ACC112 (cell line): ENCODE measurements around the gene FAM117A.

Source experiments
- H2AFZ ChIP-seq: fragments of 200-600 bp; sonication (generic); one replicate; pipeline ENCODE4 v1.6.0; 2017; ENCODE audit warnings: antibody characterized with exemption, low read length; ENCODE audit not compliant: unreplicated experiment
- H3K27ac ChIP-seq: fragments of 200-600 bp; sonication (generic); 2 replicates; pipeline ENCODE4 v1.5.1; 2014; ENCODE audit warnings: low read depth, mild to moderate bottlenecking, antibody characterized with exemption, low read length, moderate library complexity
- H3K27me3 ChIP-seq: fragments of 200-600 bp; sonication (generic); 2 replicates; pipeline ENCODE4 v1.6.1; 2014; ENCODE audit warnings: mild to moderate bottlenecking, antibody characterized with exemption, low read length, moderate library complexity, mixed read lengths; ENCODE audit not compliant: insufficient read depth
- H3K36me3 ChIP-seq: fragments of 200-600 bp; sonication (generic); 2 replicates; pipeline ENCODE4 v1.6.1; 2016; ENCODE audit warnings: mild to moderate bottlenecking, antibody characterized with exemption, low read length, moderate library complexity, mixed read lengths; ENCODE audit not compliant: insufficient read depth
- H3K4me1 ChIP-seq: fragments of 200-600 bp; sonication (generic); one replicate; pipeline ENCODE4 v1.6.1; 2016; ENCODE audit warnings: low read length, mixed read lengths; ENCODE audit not compliant: insufficient read depth, unreplicated experiment, control insufficient read depth
- H3K4me3 ChIP-seq: fragments of 200-600 bp; sonication (generic); 2 replicates; pipeline ENCODE4 v1.5.1; 2014; ENCODE audit warnings: mild to moderate bottlenecking, low read depth, low read length
- H3K79me2 ChIP-seq: fragments of 200-600 bp; sonication (generic); one replicate; pipeline ENCODE4 v1.6.0; 2016; ENCODE audit warnings: low read length; ENCODE audit not compliant: control insufficient read depth, unreplicated experiment, insufficient read depth

Gene FAM117A

GRCh38 chr17:49690256-49690655, 73.7 kb downstream of the FAM117A start:
- H3K4me1 ChIP-seq, result peaks cover 8% of the 10 kb centered on the region
- no peaks in the 10 kb centered on the region for H3K79me2 ChIP-seq
- H2AFZ ChIP-seq, result no peak overlapping the region
- no peak overlapping the region for H3K27ac ChIP-seq
- H3K4me3 ChIP-seq, result no peak overlapping the region
- H3K36me3 ChIP-seq, result no peaks in the 10 kb centered on the region
- no peaks in the 10 kb centered on the region for H3K27me3 ChIP-seq

- no peak overlapping the region for H3K4me3 ChIP-seq
- no peak overlapping the region for H2AFZ ChIP-seq
- H3K27ac ChIP-seq, result no peak overlapping the region
- H3K4me1 ChIP-seq, result peaks cover 8% of the 10 kb centered on the region
- no peaks in the 10 kb centered on the region for H3K79me2 ChIP-seq
- no peaks in the 10 kb centered on the region for H3K27me3 ChIP-seq
- H3K36me3 ChIP-seq, result no peaks in the 10 kb centered on the region
Measured at GRCh38 chr17:49688848-49689247, 75.1 kb downstream of the FAM117A start.

DNA sequence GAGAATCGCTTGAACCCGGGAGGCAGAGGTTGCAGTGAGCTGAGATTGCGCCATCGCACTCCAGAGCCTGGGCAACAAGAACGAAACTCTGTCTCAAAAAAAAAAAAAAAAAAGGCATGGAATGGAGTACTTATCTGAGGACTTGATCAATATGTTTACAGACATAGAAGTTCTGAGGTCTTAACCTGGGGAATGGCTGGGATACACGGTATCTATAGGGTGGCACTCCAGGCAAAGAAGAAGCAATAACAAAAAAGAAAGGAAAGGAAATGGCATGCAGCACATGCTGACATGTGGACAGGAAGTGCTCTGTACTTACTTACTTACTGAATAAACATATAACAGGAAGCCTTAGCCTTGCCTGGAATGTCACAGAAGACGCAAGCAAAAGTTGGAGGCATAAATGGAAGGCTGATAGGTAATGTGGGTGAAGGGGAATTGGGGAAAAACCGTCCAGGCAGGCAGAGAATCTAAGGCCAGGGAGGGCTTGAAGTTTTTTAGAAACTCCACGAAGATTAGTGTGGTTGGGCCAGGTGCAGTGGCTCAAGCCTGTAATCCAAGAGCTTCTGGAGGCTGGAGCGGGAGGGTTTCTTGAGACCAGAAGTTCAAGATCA, 75.9 kb downstream of the FAM117A start:
- peaks cover 8% of the 10 kb centered on the region for H3K4me1 ChIP-seq
- H3K27me3 ChIP-seq, result no peaks in the 10 kb centered on the region
- H3K36me3 ChIP-seq, result no peaks in the 10 kb centered on the region
- H3K79me2 ChIP-seq, result no peaks in the 10 kb centered on the region
- peak overlapping the region; percentile 33 for H3K27ac ChIP-seq
- peak overlapping the region; percentile 87 for H2AFZ ChIP-seq
- H3K4me3 ChIP-seq, result peak overlapping the region; percentile 15; the same call in 1 of the 2 replicates

GRCh38 chr17:49681106-49681979, 82.6 kb downstream of the FAM117A start:
- Histone ChIP-seq H3K4me1 (peaks cover 1% of the 10 kb centered on the region), H3K36me3 (no peaks in the 10 kb centered on the region), H3K27me3 (no peaks in the 10 kb centered on the region), H3K27ac (no peak overlapping the region), H3K4me3 (no peak overlapping the region), H2AFZ (no peak overlapping the region), H3K79me2 (peaks cover 10% of the 10 kb centered on the region)

GRCh38 chr17:49680314-49680713, 83.6 kb downstream of the FAM117A start:
- no peak overlapping the region for H3K4me3 ChIP-seq

DNA sequence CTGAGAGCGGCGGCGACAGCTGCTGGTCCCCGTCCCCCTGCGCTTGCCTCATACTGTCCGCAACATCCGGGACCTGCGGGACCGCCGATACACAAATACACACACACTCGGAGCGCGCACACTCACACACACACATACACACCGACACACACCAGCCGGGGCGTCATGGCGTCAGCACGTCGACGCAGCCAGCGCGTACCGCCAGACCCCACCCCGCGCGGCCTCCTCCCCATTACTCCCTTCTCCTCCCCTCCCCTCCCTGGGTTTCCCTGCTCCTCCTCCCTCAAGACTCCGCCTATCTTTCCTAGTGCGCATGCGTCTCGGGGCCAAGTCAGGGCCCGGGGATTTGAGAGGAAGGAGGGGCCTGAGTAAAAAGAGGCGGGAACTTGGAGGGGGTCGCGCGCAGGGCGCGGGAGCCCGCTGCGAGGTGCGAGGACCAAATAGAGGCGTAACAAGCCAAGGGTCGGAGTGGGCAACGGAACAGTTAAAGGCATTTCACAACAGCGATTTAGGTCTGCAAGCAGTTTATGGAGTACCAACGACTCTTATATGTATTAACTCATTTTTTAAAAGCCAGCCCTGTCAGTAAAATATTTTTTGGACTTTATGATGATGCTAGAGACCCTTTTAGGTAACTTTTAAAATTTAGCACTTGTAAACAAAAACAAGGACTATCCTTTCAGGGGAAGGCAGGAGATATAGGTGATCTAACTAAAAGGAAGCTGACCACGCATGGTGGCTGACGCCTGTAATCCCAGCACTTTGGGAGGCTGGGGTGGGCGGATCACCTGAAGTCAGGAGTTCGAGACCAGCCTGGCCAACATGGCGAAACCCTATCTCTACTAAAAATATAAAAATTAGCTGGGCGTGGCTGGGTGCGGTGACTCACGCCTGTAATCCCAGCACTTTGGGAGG, 85.7 kb downstream of the FAM117A start, which contains the start of gene SPOP:
TSS of gene SPOP (minus strand) at position 165 of the 915 bp plus-strand sequence. CDS start 55,287 bp downstream, outside the sequence.
- H3K4me1 ChIP-seq, result peaks cover 16% of the 10 kb centered on the region
- no peaks in the 10 kb centered on the region for H3K27me3 ChIP-seq

More at GRCh38 chr17:49680314-49680713, 83.6 kb downstream of the FAM117A start:
- H3K36me3 ChIP-seq, result 0 out of 2 replicates have a peak, but pooled peaks cover 4% of the 10 kb centered on the region
- no peak overlapping the region for H3K27ac ChIP-seq
- H3K79me2 ChIP-seq, result peaks cover 20% of the 10 kb centered on the region
- no peak overlapping the region for H2AFZ ChIP-seq
- peaks cover 8% of the 10 kb centered on the region for H3K4me1 ChIP-seq
- no peaks in the 10 kb centered on the region for H3K27me3 ChIP-seq

DNA sequence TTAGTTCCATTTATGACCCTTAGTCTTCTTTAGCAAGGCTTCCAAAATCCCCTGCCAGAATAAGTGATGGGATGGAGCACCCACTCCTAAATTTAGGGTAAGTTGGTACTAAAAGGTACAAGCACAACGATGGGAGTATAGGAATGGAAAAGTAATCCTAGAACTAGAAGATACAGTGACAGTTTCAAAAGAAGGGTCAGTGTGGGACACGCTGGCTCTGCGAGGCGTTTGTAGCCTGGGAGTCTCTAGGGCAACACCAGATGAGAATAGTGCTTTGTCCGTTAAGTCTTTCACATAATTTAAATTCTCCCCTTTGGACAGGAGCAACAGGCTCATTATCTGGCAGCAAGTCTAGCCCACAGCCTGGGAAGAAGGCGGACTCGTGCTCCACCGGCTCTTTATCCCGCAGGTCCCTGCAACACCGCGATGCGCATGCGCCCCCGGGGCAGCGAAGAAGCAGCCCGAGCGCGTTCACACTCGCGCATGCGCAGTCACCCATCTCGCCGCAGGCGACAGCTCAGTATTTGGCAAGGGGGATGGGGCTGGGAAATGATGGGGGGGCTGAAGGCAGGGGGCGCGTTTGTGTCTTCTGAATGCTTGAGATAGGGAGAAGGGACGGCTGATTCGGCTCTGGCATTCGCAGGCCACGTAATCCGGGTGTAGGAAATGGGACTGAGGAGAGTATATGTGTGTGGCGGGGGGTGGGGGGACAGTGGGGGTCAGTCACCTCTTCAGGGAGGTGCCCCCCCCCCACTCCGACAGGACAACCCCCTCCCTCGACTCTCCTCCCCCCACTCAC, 86.6 kb downstream of the FAM117A start:
- H2AFZ ChIP-seq, result peak overlapping the region; percentile 47
- H3K4me3 ChIP-seq, result peak overlapping the region; percentile 92
- H3K36me3 ChIP-seq, result peaks cover 11% of the 10 kb centered on the region; the same call in 1 of the 2 replicates
- peak overlapping the region; percentile 89 for H3K27ac ChIP-seq
- no peaks in the 10 kb centered on the region for H3K27me3 ChIP-seq
- H3K79me2 ChIP-seq, result peaks cover 44% of the 10 kb centered on the region
- H3K4me1 ChIP-seq, result peaks cover 16% of the 10 kb centered on the region

More for the DNA sequence above, 85.7 kb downstream of the FAM117A start, which contains the start of gene SPOP:
- H3K79me2 ChIP-seq, result peaks cover 37% of the 10 kb centered on the region
- H2AFZ ChIP-seq, result peak within 1 kb of the TSS; percentile 87
- peaks cover 11% of the 10 kb centered on the region; the same call in 1 of the 2 replicates for H3K36me3 ChIP-seq
- peak within 1 kb of the TSS; percentile 89 for H3K27ac ChIP-seq
- peak within 1 kb of the TSS; percentile 92 for H3K4me3 ChIP-seq

DNA sequence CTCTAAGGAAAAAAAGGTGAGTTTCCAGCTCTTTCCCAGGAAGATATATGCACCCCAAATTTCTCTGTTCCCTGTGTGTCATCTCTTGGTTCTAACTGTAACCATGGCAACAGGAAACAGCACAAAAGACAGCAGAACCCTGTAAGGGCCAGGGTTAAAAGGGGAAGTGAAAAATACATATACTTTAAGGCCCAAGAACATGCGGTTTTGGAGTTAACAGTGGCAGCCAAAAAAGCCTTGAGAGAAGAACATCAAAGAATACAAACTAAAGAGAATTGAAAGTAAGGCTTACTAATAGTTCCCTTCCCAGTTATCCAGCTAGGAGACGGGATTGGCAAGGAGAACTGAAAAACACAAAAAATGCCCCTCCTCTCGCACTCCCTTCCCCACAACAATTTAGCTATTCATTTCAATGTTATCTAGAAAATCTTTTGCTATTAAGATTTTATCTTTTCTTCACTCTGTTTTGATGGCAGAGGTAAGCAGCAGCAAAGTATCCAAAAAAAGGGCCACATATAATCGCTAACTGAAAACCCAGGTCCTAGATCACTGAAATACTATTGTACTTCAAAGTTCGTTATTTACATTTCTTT, 87.6 kb downstream of the FAM117A start:
- Histone ChIP-seq H3K36me3 (peaks cover 11% of the 10 kb centered on the region; the same call in 1 of the 2 replicates), H3K27me3 (no peaks in the 10 kb centered on the region), H3K4me1 (peaks cover 16% of the 10 kb centered on the region), H3K27ac (peak overlapping the region; percentile 89), H3K79me2 (peaks cover 53% of the 10 kb centered on the region), H2AFZ (no peak overlapping the region), H3K4me3 (peak overlapping the region; percentile 92)

- H3K4me1 ChIP-seq, result peaks cover 21% of the 10 kb centered on the region
- H3K27ac ChIP-seq, result no peak overlapping the region
- no peak overlapping the region for H2AFZ ChIP-seq
- no peaks in the 10 kb centered on the region for H3K27me3 ChIP-seq
- no peak overlapping the region for H3K4me3 ChIP-seq
- peaks cover 11% of the 10 kb centered on the region; the same call in 1 of the 2 replicates for H3K36me3 ChIP-seq
- peaks cover 71% of the 10 kb centered on the region for H3K79me2 ChIP-seq
Measured at GRCh38 chr17:49674507-49674906, 89.4 kb downstream of the FAM117A start.
